GM18907 (cell line): Measurements from ENCODE around the gene CACNA2D4.

Experiments
- ATAC-seq: cut with Tn5 transposase; IDR thresholded peaks from one replicate; pipeline ENCODE4 v1.9.1; 2021; ENCODE audit warnings: mild to moderate bottlenecking, moderate library complexity; ENCODE audit not compliant: unreplicated experiment

CACNA2D4 gene

GRCh38 chr12:1758887-1759286, 159.6 kb downstream of the CACNA2D4 start:
- ATAC-seq, result no peak

GRCh38 chr12:1758376-1758775, 160.1 kb downstream of the CACNA2D4 start:
- ATAC-seq, result no peak

GRCh38 chr12:1750300-1750699, 168.2 kb downstream of the CACNA2D4 start:
- no peak for ATAC-seq

DNA sequence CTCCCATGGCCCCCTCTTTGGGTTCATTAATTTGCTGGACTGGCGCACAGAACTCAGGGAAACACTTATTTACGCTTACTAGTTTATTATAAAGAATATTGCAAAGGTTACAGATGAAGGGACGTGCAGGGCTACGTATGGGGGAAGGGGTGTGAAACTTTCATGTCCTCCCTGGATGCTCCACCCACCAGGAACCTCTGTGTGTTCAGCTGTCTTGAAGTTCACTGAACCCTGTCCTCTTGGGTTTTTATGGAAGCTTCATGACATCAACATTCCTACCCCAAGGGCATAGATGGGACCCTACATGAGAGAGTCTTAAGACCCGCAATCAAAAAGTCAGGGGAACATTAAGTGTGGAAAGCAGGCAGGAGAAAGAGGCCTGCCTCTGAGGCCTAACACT, 169.4 kb downstream of the CACNA2D4 start:
- no peak for ATAC-seq

DNA sequence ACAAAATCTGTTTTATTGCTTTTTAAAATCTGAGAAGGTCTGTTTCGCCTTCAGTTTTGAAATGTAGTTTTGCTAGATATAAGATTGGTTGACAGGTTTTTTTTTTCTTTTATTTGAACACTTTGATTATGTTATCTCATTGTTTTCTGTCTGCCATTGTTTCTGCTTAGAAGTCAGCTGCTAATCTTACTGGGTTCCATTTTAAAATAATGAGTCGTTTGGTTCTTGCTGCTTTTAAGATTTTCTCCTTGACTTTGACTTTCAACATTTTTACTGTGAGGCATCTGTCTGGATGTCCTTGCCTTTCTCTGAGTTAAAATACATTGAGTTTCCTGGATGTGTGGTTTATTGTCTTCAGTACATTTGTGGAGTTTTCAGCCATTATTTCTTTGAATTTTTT, 170.8 kb downstream of the CACNA2D4 start:
- ATAC-seq, result no peak

- ATAC-seq, result no peak
Measured at GRCh38 chr12:1744932-1745331, 173.5 kb downstream of the CACNA2D4 start.
